Stomach (tissue), 9 donors: Measurements from ENCODE around the gene HSPA12A. TPM values are rescaled to one million over a fixed set of nuclear protein-coding genes. Genes with fewer than 3 reads are reported as not detected.

Experiments used
- DNase-seq, 2 donors: peaks; one replicate each; pipeline versions ENCODE4 v3.0.0 to v3.0.0-alpha.2; 2013 to 2019
- H3K27ac ChIP-seq, 5 donors: fragments of 200-600 bp in 4 of 5; sonication (generic) in 4 of 5; one replicate each; pipeline ENCODE4 v1.5.1; 2013 to 2019; ENCODE audit warnings: mild to moderate bottlenecking in 1 of 5, moderate library complexity in 1 of 5
- H3K27me3 ChIP-seq, 3 donors: fragments of 200-600 bp; sonication (generic); one replicate each; pipeline ENCODE4 v1.5.1; 2017 to 2019; ENCODE audit warnings: mixed run types in 1 of 3
- H3K36me3 ChIP-seq, 4 donors: fragments of 200-600 bp; sonication (generic); 1 replicate in 3 of 4; 2 replicates in 1 of 4; pipeline ENCODE4 v1.5.1; 2016 to 2019
- H3K4me1 ChIP-seq, 4 donors: fragments of 200-600 bp; sonication (generic); one replicate each; pipeline ENCODE4 v1.5.1; 2016 to 2019
- H3K4me3 ChIP-seq, 4 donors: fragments of 200-600 bp; sonication (generic) in 3 of 4; one replicate each; pipeline ENCODE4 v1.5.1; 2016 to 2019; ENCODE audit warnings: mild to moderate bottlenecking in 1 of 4
- H3K9me3 ChIP-seq, 4 donors: fragments of 200-600 bp; sonication (generic); one replicate each; pipeline ENCODE4 v1.5.1; 2016 to 2019
- CTCF ChIP-seq, 7 experiments: fragments of 450-650 bp in 4 of 7; fragments of 200-600 bp in 3 of 7; sonication (generic) in 3 of 7; IDR thresholded peaks; one replicate each; pipeline ENCODE4 v1.5.1; 2016 to 2019; ENCODE audit warnings: antibody characterized with exemption in 7 of 7, control low read depth in 2 of 7, mild to moderate bottlenecking in 1 of 7
- EP300 ChIP-seq: sonication (generic); formaldehyde crosslinking; IDR thresholded peaks from one replicate; pipeline ENCODE4 v1.6.1; 2017; ENCODE audit warnings: antibody characterized with exemption
- POLR2A ChIP-seq, 4 donors: fragments of 450-650 bp; IDR thresholded peaks; one replicate each; pipeline ENCODE4 v1.6.1; 2016; ENCODE audit warnings: antibody characterized with exemption in 4 of 4, control low read depth in 2 of 4, mild to moderate bottlenecking in 1 of 4, moderate library complexity in 1 of 4
- POLR2AphosphoS5 ChIP-seq, 3 donors: sonication (generic); formaldehyde crosslinking; IDR thresholded peaks; one replicate each; pipeline ENCODE4 v1.6.1; 2016; ENCODE audit warnings: antibody characterized with exemption in 3 of 3
- WGBS, 5 donors: extraction: QIAGEN DNeasy Blood & Tissue Kit in 3 of 5; methylation state at CpG; one replicate each; pipeline versions ENCODE4 v1.1.5 to v1.1.7; 2013 to 2018; 5-methylcytosine and 5-hydroxymethylcytosine counted together
- intact Hi-C: fragments of 100-400 bp; cut with DNase I; formaldehyde crosslinking; loops from one replicate; pipeline ENCODE4 v1.15.1; 2023; ENCODE audit warnings: low total_unique reads
- polyA plus RNA-seq, 3 donors: library from polyadenylated mRNA; stranded (reverse); fragments of 200-250 nt; gene quantifications; one replicate each; pipeline ENCODE4 v1.2.3, GENCODE V29; 2013
- total RNA-seq, 5 donors: library from RNA; depleted of rRNA; stranded (reverse); fragments of >200 nt; gene quantifications; one replicate each; pipeline versions ENCODE4 v1.1.0 to v1.2.3, GENCODE V29; 2014 to 2016
- donor health status: healthy with polysubstance abuse.
- donor health status: Bipolar disorder and iron deficiency.
- donor health status: healthy.

The HSPA12A gene
- total and polyA plus RNA-seq, 8 donors, result 2.0 to 25.5 (median 4.1) TPM

- Histone ChIP-seq H3K4me3 (no peak overlapping the region), H3K27me3 (no peaks in the 10 kb centered on the region), H3K4me1 (peaks cover 0 to 36% (median 17%) of the 10 kb centered on the region in 4 donors), H3K36me3 (no peaks in the 10 kb centered on the region), H3K9me3 (no peaks in the 10 kb centered on the region), H3K27ac (no peak overlapping the region)
- DNase-seq, result no peak
- intact Hi-C loops, result loop anchor here (5.0 kb wide), 1 partner anchor 101 kb away; no protein-coding TSS in a partner anchor
- WGBS, 5 donors, result 85 to 95% (median 90%) methylated on average over 3 of the region's 3 CpGs
- TF ChIP-seq EP300 (no peak), POLR2AphosphoS5 (IDR thresholded peaks at IDR 0.05) (no peak), CTCF (IDR thresholded peaks at IDR 0.05) (no peak), POLR2A (IDR thresholded peaks at IDR 0.05) (no peak)
Observed at GRCh38 chr10:116686632-116687031, 55.7 kb downstream of the HSPA12A start.

- Histone ChIP-seq H3K27me3 (no peaks in the 10 kb centered on the region), H3K4me1 (peaks cover 0 to 34% (median 13%) of the 10 kb centered on the region in 4 donors), H3K9me3 (no peaks in the 10 kb centered on the region), H3K36me3 (no peaks in the 10 kb centered on the region), H3K27ac (no peak overlapping the region), H3K4me3 (no peak overlapping the region)
- no peak for DNase-seq
- WGBS, 5 donors, result 95 to 100% (median 96%) methylated on average over 4 to 6 of the region's 6 CpGs
- intact Hi-C loops, result loop anchor here (5.0 kb wide), 1 partner anchor 101 kb away; no protein-coding TSS in a partner anchor
- TF ChIP-seq POLR2A (IDR thresholded peaks at IDR 0.05) (no peak), POLR2AphosphoS5 (IDR thresholded peaks at IDR 0.05) (no peak), EP300 (no peak), CTCF (IDR thresholded peaks at IDR 0.05) (no peak)
Observed at GRCh38 chr10:116685807-116686206, 56.6 kb downstream of the HSPA12A start.

- TF ChIP-seq EP300 (no peak), POLR2A (IDR thresholded peaks at IDR 0.05) (no peak), CTCF (IDR thresholded peaks at IDR 0.05) (no peak), POLR2AphosphoS5 (IDR thresholded peaks at IDR 0.05) (no peak)
- H3K4me3 ChIP-seq, result no peak overlapping the region
- intact Hi-C loops, result loop anchor here (5.0 kb wide), 2 partner anchors 103 to 488 kb away; no protein-coding TSS in a partner anchor
- no peaks in the 10 kb centered on the region for H3K27me3 ChIP-seq
- peaks cover 0 to 26% (median 9%) of the 10 kb centered on the region in 4 donors for H3K4me1 ChIP-seq
- DNase-seq, result no peak
- H3K9me3 ChIP-seq, result no peaks in the 10 kb centered on the region
- H3K27ac ChIP-seq, result no peak overlapping the region
- 90 to 97% (median 94%) methylated on average over 5 of the region's 5 CpGs for WGBS, 5 donors
- no peaks in the 10 kb centered on the region for H3K36me3 ChIP-seq
Observed at GRCh38 chr10:116684781-116685180, 57.6 kb downstream of the HSPA12A start.

GRCh38 chr10:116683821-116684220 lies 58.5 kb downstream of the HSPA12A start:
- TF ChIP-seq POLR2AphosphoS5 (IDR thresholded peaks at IDR 0.05), result no peak
- TF ChIP-seq EP300, result no peak
- no peak for TF ChIP-seq POLR2A (IDR thresholded peaks at IDR 0.05)
- TF ChIP-seq CTCF (IDR thresholded peaks at IDR 0.05), result no peak
- Histone ChIP-seq H3K27me3 (no peaks in the 10 kb centered on the region), H3K27ac (no peak overlapping the region), H3K4me3 (no peak overlapping the region), H3K9me3 (no peaks in the 10 kb centered on the region), H3K36me3 (no peaks in the 10 kb centered on the region), H3K4me1 (peaks cover 0 to 21% (median 7%) of the 10 kb centered on the region in 4 donors)
- intact Hi-C loops, result loop anchor here (5.0 kb wide), 1 partner anchor 488 kb away; no protein-coding TSS in a partner anchor
- no peak for DNase-seq
- 89 to 95% (median 91%) methylated on average over 4 to 11 of the region's 11 CpGs for WGBS, 5 donors
